Breast epithelium (tissue), 3 donors: Measurements from ENCODE around the gene CENPP.

Experiments used
- CTCF ChIP-seq, 3 donors: fragments of 450-650 bp; IDR thresholded peaks; one replicate each; pipeline ENCODE4 v1.5.1; 2016 to 2017; ENCODE audit warnings: antibody characterized with exemption in 3 of 3, mild to moderate bottlenecking in 3 of 3, moderate library complexity in 3 of 3
- POLR2A ChIP-seq: fragments of 450-650 bp; IDR thresholded peaks from one replicate; pipeline ENCODE4 v1.6.1; 2016; ENCODE audit warnings: antibody characterized with exemption, mild to moderate bottlenecking, moderate library complexity
- POLR2AphosphoS5 ChIP-seq, 3 donors: sonication (generic); formaldehyde crosslinking; IDR thresholded peaks; one replicate each; pipeline ENCODE4 v1.6.1; 2017; ENCODE audit warnings: antibody characterized with exemption in 3 of 3

- TF ChIP-seq CTCF (IDR thresholded peaks at IDR 0.05) (no peak), POLR2A (no peak), POLR2AphosphoS5 (IDR thresholded peaks at IDR 0.05) (no peak)
Measured at GRCh38 chr9:92661743-92662142, 336.0 kb downstream of the CENPP start.
